H9 (cell line): ENCODE results near the gene ERCC6L2. TPM values are rescaled to one million over a fixed set of nuclear protein-coding genes. Genes with fewer than 3 reads are reported as not detected.

Source experiments
- DNase-seq: peaks from one replicate; pipeline ENCODE4 v3.0.0-alpha.2; 2017
- H2AFZ ChIP-seq: one replicate; pipeline ENCODE4 v1.6.1; 2013; ENCODE audit warnings: mild to moderate bottlenecking, low read length, control low read depth, moderate library complexity
- H2AK5ac ChIP-seq: 2 replicates; pipeline ENCODE4 v1.6.1; 2013; ENCODE audit warnings: low read length, control low read depth, mixed read lengths; ENCODE audit not compliant: insufficient read length
- H2BK120ac ChIP-seq: one replicate; pipeline ENCODE4 v1.6.1; 2013; ENCODE audit warnings: low read depth, mild to moderate bottlenecking, low read length, control low read depth, inconsistent platforms; ENCODE audit not compliant: poor library complexity, severe bottlenecking
- H2BK12ac ChIP-seq: 2 replicates; pipeline ENCODE4 v1.6.1; 2013; ENCODE audit warnings: low read length, control low read depth, mixed read lengths, low read depth; ENCODE audit not compliant: insufficient read length
- H2BK15ac ChIP-seq: 2 replicates; pipeline ENCODE4 v1.6.1; 2013; ENCODE audit warnings: low read depth, low read length, control low read depth
- H2BK20ac ChIP-seq: one replicate; pipeline ENCODE4 v1.6.1; 2013; ENCODE audit warnings: low read depth, mild to moderate bottlenecking, low read length, control low read depth, inconsistent platforms; ENCODE audit not compliant: poor library complexity, severe bottlenecking
- H2BK5ac ChIP-seq: 2 replicates; pipeline ENCODE4 v1.6.1; 2013; ENCODE audit warnings: low read length, control low read depth, mixed read lengths; ENCODE audit not compliant: insufficient read length
- H3K14ac ChIP-seq: 2 replicates; pipeline ENCODE4 v1.6.1; 2013; ENCODE audit warnings: low read length, control low read depth; ENCODE audit not compliant: insufficient read depth
- H3K18ac ChIP-seq: 2 replicates; pipeline ENCODE4 v1.6.1; 2013; ENCODE audit warnings: low read depth, mild to moderate bottlenecking, mixed read lengths, low read length, control low read depth; ENCODE audit not compliant: insufficient read length
- H3K23ac ChIP-seq: 2 replicates; pipeline ENCODE4 v1.6.1; 2013; ENCODE audit warnings: low read length, control low read depth, mixed read lengths, low read depth; ENCODE audit not compliant: insufficient read length
- H3K23me2 ChIP-seq: 2 replicates; pipeline ENCODE4 v1.6.1; 2013; ENCODE audit warnings: low read depth, mild to moderate bottlenecking, mixed read lengths, low read length, control low read depth; ENCODE audit not compliant: insufficient read length, poor library complexity, severe bottlenecking
- H3K27ac ChIP-seq: 2 replicates; pipeline ENCODE4 v1.5.1; 2013; ENCODE audit warnings: low read length, control low read depth, mixed read lengths, low read depth; ENCODE audit not compliant: insufficient read length
- H3K27me3 ChIP-seq: 2 replicates; pipeline ENCODE4 v1.6.1; 2013; ENCODE audit warnings: low read length, control low read depth, inconsistent platforms; ENCODE audit not compliant: insufficient read depth
- H3K4ac ChIP-seq: 2 replicates; pipeline ENCODE4 v1.6.1; 2013; ENCODE audit warnings: low read depth, mild to moderate bottlenecking, control low read depth, inconsistent platforms, low read length, moderate library complexity
- H3K4me1 ChIP-seq: 2 replicates; pipeline ENCODE4 v1.6.1; 2013; ENCODE audit warnings: low read length, control low read depth, inconsistent platforms; ENCODE audit not compliant: insufficient read depth
- H3K4me2 ChIP-seq: 2 replicates; pipeline ENCODE4 v1.6.1; 2013; ENCODE audit warnings: low read length, control low read depth, mixed read lengths; ENCODE audit not compliant: insufficient read length, insufficient read depth
- H3K56ac ChIP-seq: 2 replicates; pipeline ENCODE4 v1.6.1; 2013; ENCODE audit warnings: low read depth, mild to moderate bottlenecking, mixed read lengths, low read length, control low read depth; ENCODE audit not compliant: insufficient read length
- H3K79me1 ChIP-seq: 2 replicates; pipeline ENCODE4 v1.6.1; 2013; ENCODE audit warnings: low read depth, mild to moderate bottlenecking, moderate library complexity, low read length, control low read depth, inconsistent platforms; ENCODE audit not compliant: insufficient read depth, poor library complexity, severe bottlenecking
- H3K79me2 ChIP-seq: 2 replicates; pipeline ENCODE4 v1.6.1; 2013; ENCODE audit warnings: low read length, control low read depth, inconsistent platforms; ENCODE audit not compliant: insufficient read depth
- H3K9ac ChIP-seq: 2 replicates; pipeline ENCODE4 v1.6.1; 2013; ENCODE audit warnings: low read length, control low read depth, mixed read lengths; ENCODE audit not compliant: insufficient read length; ENCODE audit errors: extremely low read depth
- H3K9me3 ChIP-seq: one replicate; pipeline ENCODE4 v1.6.1; 2013; ENCODE audit warnings: low read depth, low read length, inconsistent platforms; ENCODE audit not compliant: control insufficient read depth
- H3T11ph ChIP-seq: one replicate; pipeline ENCODE4 v1.6.1; 2013; ENCODE audit warnings: mild to moderate bottlenecking, low read length, control low read depth, inconsistent platforms
- H4K20me1 ChIP-seq: one replicate; pipeline ENCODE4 v1.6.1; 2013; ENCODE audit not compliant: control insufficient read depth, insufficient read length, insufficient read depth
- H4K5ac ChIP-seq: 2 replicates; pipeline ENCODE4 v1.6.1; 2013; ENCODE audit warnings: low read depth, mild to moderate bottlenecking, mixed read lengths, low read length, control low read depth; ENCODE audit not compliant: insufficient read length
- H4K8ac ChIP-seq: replicated peaks from 2 replicates; pipeline ENCODE4 v1.6.1; 2013; ENCODE audit warnings: low read length, control low read depth, mixed read lengths, low read depth; ENCODE audit not compliant: insufficient read length
- H4K91ac ChIP-seq: 2 replicates; pipeline ENCODE4 v1.6.1; 2013; ENCODE audit warnings: low read depth, mild to moderate bottlenecking, moderate library complexity, mixed read lengths, low read length, control low read depth; ENCODE audit not compliant: insufficient read length
- H3K27ac Mint-ChIP-seq, 3 experiments: 2 replicates in 2 of 3; 3 replicates in 1 of 3; pipeline ENCODE4 v1.8.0; 2020 to 2021; ENCODE audit warnings: mixed read lengths in 3 of 3, mild to moderate bottlenecking in 1 of 3, moderate library complexity in 1 of 3
- H3K27me3 Mint-ChIP-seq: 2 replicates; pipeline ENCODE4 v1.8.0; 2021; ENCODE audit warnings: low read depth, mild to moderate bottlenecking, moderate library complexity, mixed read lengths
- H3K36me3 Mint-ChIP-seq, 3 experiments: 2 replicates in 2 of 3; 3 replicates in 1 of 3; pipeline ENCODE4 v1.8.0; 2020 to 2021; ENCODE audit warnings: low read depth in 3 of 3, mixed read lengths in 3 of 3; ENCODE audit not compliant: insufficient read depth in 1 of 3
- H3K4me1 Mint-ChIP-seq, 2 experiments: 2 replicates each; pipeline ENCODE4 v1.8.0; 2020; ENCODE audit warnings: mixed read lengths in 2 of 2
- H3K4me3 Mint-ChIP-seq, 2 experiments: 2 replicates in 1 of 2; 3 replicates in 1 of 2; pipeline ENCODE4 v1.8.0; 2020 to 2021; ENCODE audit warnings: mild to moderate bottlenecking in 2 of 2, mixed read lengths in 2 of 2, moderate library complexity in 1 of 2
- H3K9me3 Mint-ChIP-seq, 2 experiments: 2 replicates in 1 of 2; 3 replicates in 1 of 2; pipeline ENCODE4 v1.8.0; 2020; ENCODE audit warnings: mild to moderate bottlenecking in 2 of 2, mixed read lengths in 2 of 2, moderate library complexity in 1 of 2
- total RNA-seq: library from RNA; stranded (reverse); gene quantifications from 2 replicates; pipeline ENCODE4 v1.2.1, GENCODE V29; 2021
- TF ChIP-seq, protein P1 (sequence below): fragments of 200-600 bp; sonication (generic); conservative IDR thresholded peaks from 3 replicates; pipeline ENCODE4 v1.8.0; 2021; ENCODE audit warnings: antibody characterized with exemption, mild to moderate bottlenecking

Gene ERCC6L2
- total RNA-seq, 1 experiment from 2014 or later: 57.7 TPM

DNA sequence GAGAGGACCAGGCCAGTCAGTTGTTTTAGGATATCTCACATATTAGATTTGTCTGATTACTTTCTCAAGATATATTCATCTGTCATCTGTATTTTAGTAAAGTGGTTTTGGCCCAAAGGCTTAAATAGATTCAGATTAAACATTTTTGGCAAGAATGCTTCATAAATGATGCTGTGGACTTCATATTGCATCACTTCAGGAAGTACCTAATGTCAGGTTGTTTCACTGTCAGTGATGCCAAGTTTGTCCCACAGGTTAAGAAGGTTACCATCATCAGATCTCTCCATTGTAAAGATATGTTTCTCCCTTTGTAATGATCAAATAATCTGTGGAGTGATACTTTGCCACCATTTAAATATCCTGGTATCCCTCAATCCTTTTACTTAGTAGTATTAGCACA lies 37.3 kb downstream of the ERCC6L2 start:
- H3K27me3 ChIP-seq: no peaks in the 10 kb centered on the region
- no peak overlapping the region for H3K9ac ChIP-seq
- no peak overlapping the region for H3K4me3 Mint-ChIP-seq
- no peaks in the 10 kb centered on the region for H4K20me1 ChIP-seq
- no peaks in the 10 kb centered on the region for H3K4me1 ChIP-seq
- peaks cover 11 to 23% (median 19%) of the 10 kb centered on the region in 3 experiments; a peak in 6 of 7 replicates for H3K36me3 Mint-ChIP-seq
- no peak overlapping the region for H2BK5ac ChIP-seq
- H3K9me3 ChIP-seq: no peaks in the 10 kb centered on the region
- no peaks in the 10 kb centered on the region for H3K23me2 ChIP-seq
- no peaks in the 10 kb centered on the region for H3K79me1 ChIP-seq
- no peak overlapping the region for H3K27ac Mint-ChIP-seq
- no peak for DNase-seq
- no peak overlapping the region for H2BK120ac ChIP-seq
- H3K4me1 Mint-ChIP-seq: peaks cover 0 to 1% of the 10 kb centered on the region in 2 experiments; a peak in 2 of 4 replicates
- H3K18ac ChIP-seq: no peak overlapping the region
- no peaks in the 10 kb centered on the region for H3K27me3 Mint-ChIP-seq
- no peak overlapping the region for H3K14ac ChIP-seq
- no peak overlapping the region for H4K8ac ChIP-seq
- no peak overlapping the region for H4K5ac ChIP-seq
- no peaks in the 10 kb centered on the region for H3K9me3 Mint-ChIP-seq
- no peak overlapping the region for H4K91ac ChIP-seq
- no peak overlapping the region for H3K56ac ChIP-seq
- H3T11ph ChIP-seq: no peak overlapping the region
- H2AK5ac ChIP-seq: no peak overlapping the region
- H2BK20ac ChIP-seq: no peak overlapping the region
- H3K4me2 ChIP-seq: no peak overlapping the region
- H3K79me2 ChIP-seq: no peaks in the 10 kb centered on the region
- H3K4ac ChIP-seq: no peak overlapping the region
- no peak overlapping the region for H2BK12ac ChIP-seq
- H2AFZ ChIP-seq: no peak overlapping the region
- no peak overlapping the region for H2BK15ac ChIP-seq
- no peak overlapping the region for H3K23ac ChIP-seq
- TF ChIP-seq, protein P1, sequence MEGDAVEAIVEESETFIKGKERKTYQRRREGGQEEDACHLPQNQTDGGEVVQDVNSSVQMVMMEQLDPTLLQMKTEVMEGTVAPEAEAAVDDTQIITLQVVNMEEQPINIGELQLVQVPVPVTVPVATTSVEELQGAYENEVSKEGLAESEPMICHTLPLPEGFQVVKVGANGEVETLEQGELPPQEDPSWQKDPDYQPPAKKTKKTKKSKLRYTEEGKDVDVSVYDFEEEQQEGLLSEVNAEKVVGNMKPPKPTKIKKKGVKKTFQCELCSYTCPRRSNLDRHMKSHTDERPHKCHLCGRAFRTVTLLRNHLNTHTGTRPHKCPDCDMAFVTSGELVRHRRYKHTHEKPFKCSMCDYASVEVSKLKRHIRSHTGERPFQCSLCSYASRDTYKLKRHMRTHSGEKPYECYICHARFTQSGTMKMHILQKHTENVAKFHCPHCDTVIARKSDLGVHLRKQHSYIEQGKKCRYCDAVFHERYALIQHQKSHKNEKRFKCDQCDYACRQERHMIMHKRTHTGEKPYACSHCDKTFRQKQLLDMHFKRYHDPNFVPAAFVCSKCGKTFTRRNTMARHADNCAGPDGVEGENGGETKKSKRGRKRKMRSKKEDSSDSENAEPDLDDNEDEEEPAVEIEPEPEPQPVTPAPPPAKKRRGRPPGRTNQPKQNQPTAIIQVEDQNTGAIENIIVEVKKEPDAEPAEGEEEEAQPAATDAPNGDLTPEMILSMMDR: no peak
- H3K27ac ChIP-seq: no peak overlapping the region
